Epithelial cell of proximal tubule (primary cell): ENCODE measurements around the gene CIART. TPM values are rescaled to one million over a fixed set of nuclear protein-coding genes. Genes with fewer than 3 reads are reported as not detected.

Experiments
- DNase-seq: peaks from one replicate; pipeline ENCODE4 v3.0.0-alpha.2; 2011; ENCODE audit warnings: low read depth
- H3K4me3 ChIP-seq: 2 replicates; pipeline ENCODE4 v1.5.1; 2011; ENCODE audit warnings: low read depth, mild to moderate bottlenecking, low read length
- total RNA-seq: library from RNA; depleted of rRNA; stranded (reverse); fragments of >200 nt; gene quantifications from 2 replicates; pipeline ENCODE4 v1.2.3, GENCODE V29; 2015
- TF ChIP-seq, protein P1 (sequence below): conservative IDR thresholded peaks from 2 replicates; pipeline ENCODE4 v1.5.1; 2012; ENCODE audit warnings: low read depth, mild to moderate bottlenecking, low read length

The CIART gene
- total RNA-seq, 1 donor from 2014 or later = 3.6 TPM

DNA sequence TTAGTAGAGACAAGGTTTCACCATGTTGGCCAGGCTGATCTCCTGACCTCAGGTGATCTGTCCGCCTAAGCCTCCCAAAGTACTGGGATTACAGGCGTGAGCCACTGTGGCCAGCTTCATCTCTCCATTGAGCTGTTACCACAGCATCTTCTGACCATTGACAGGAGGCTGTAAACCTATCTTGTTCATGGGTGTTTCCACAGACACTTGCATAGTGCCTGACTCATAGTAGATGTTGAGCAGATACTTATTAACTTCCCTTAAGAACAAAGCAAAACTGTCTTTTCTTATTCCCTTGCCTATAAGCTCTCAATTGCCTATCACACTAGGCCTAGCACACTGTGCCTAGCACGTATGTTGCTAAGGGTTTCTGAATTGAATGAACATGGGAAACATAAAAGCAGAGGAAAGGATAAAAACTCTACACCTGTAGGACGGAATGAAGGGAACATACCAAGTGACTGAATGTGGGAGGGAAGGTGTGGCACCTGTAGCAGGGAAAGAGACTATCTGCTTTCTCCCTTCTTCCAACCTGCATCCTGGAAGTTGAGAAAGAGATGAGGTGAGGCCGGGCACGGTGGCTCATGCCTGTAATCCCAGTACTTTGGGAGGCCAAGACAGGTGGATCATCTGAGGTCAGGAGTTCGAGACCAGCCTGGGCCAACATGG lies 10.9 kb upstream of the CIART start:
- TF ChIP-seq, protein P1, sequence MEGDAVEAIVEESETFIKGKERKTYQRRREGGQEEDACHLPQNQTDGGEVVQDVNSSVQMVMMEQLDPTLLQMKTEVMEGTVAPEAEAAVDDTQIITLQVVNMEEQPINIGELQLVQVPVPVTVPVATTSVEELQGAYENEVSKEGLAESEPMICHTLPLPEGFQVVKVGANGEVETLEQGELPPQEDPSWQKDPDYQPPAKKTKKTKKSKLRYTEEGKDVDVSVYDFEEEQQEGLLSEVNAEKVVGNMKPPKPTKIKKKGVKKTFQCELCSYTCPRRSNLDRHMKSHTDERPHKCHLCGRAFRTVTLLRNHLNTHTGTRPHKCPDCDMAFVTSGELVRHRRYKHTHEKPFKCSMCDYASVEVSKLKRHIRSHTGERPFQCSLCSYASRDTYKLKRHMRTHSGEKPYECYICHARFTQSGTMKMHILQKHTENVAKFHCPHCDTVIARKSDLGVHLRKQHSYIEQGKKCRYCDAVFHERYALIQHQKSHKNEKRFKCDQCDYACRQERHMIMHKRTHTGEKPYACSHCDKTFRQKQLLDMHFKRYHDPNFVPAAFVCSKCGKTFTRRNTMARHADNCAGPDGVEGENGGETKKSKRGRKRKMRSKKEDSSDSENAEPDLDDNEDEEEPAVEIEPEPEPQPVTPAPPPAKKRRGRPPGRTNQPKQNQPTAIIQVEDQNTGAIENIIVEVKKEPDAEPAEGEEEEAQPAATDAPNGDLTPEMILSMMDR = no peak
- DNase-seq = peak; percentile 40
- H3K4me3 ChIP-seq = no peak overlapping the region

DNA sequence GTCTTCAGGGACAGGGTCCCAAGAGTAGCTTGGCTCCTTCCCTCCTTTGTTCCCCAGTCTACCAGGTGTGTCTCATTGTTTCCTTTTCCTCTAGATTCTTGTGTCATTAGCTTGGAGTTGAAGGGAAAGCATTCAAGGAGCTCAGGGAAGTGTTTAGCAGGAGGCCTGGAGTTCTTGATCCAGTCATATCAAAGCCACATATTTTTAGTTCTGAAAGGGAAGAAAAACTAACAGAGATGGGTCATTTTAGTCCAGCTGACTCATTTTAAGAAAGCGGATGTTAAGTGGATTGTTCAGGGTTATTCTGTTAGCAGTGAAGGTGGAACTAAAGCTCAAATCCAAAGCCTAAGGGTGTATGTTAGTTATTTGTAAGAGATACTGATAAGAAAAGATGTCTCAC lies 9.0 kb upstream of the CIART start:
- TF ChIP-seq, protein P1 = no peak
- no peak for DNase-seq
- H3K4me3 ChIP-seq = no peak overlapping the region

DNA sequence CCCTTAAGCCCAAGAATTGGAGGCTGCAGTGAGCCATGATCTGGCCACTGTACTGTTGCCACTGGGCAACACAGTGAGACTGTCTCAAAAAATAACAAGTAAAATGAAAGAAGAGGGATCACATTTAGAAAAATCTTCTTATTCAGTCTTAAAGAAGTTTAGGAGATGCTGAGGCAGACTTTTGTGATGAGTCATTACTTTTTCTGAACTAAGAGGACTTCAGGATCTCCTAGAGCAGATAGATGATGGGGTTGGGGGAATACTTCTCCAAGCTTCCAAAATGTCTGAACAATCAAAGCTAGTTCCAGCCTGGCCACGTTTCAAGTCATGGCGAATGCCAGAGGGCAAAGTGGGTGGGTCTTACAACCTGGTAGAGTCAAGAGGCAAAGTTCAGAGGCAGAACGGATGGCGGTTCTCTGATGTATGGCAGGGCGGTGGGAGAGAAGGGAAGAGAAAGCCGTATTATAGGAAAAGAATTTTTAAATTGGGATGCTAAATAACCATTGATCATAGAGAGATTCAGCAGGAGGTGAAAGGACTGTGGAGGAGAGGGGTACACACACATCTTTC lies 2.1 kb upstream of the CIART start:
- H3K4me3 ChIP-seq = no peak overlapping the region
- TF ChIP-seq, protein P1 = no peak
- DNase-seq = no peak

DNA sequence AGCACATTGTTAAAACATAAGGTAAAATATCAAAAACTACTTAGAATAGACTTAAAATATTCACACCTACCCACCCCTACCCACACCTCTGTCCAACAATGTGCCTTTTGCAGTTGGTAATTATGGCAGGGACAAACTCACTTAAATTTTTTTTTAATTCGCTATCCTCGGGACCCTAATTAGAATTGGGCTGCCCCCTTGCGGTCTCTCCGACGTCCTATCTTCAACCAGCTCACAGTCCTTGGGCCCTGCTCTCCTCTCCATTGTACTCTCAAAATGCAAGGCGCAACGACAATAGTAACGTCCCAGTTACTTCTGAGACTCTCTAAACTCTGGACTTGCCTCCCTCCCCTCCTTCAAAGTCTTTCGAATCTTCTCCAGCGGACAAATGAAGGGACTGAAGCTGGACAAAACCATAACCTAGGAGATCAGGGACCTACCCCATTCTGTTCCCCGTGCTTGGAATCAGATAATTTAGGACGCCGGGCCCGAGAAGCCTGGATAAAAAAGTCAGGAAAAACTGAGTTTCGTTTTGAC lies 1.1 kb upstream of the CIART start:
- DNase-seq = peak; percentile 27
- TF ChIP-seq, protein P1 = peak; percentile 79
- H3K4me3 ChIP-seq = peak overlapping the region; percentile 93

DNA sequence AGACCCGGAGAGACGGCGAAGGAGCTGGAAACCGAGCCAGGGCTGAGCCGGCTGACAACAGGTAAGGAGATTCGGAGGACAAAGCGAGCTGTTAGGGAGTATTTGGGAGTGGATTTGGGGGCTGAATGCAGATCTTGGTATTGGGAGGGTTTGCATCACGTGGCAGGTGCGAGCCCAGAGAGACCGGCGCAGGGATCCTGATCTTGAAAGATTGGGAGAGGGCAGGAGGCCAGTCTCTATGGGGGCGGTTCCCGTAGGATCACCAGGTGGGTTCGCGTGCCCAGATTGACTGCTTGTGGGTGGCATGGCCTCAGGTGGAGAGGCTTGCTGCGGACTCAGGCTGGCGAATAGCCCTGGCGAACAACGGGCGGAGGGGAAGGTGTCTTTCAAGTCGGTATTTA lies 204 bp downstream of the CIART start:
- TF ChIP-seq, protein P1 = no peak
- H3K4me3 ChIP-seq = peak overlapping the region; percentile 93
- DNase-seq = no peak

DNA sequence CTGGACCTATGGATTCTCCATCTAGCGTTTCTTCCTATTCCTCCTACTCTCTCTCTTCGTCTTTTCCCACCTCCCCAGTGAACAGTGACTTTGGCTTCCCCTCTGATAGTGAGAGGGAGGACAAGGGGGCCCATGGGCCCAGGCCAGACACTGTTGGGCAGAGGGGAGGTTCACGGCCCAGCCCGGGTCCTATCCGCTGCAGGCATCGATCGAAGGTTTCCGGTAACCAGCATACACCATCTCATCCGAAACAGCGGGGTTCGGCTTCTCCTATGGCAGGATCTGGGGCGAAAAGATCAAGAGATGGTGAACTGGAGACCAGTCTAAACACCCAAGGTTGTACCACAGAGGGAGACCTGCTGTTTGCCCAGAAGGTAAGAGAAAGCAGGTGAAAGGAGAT lies 906 bp downstream of the CIART start:
- no peak for DNase-seq
- peak overlapping the region; percentile 93 for H3K4me3 ChIP-seq
- TF ChIP-seq, protein P1 = no peak
